GM13977 (cell line): Measurements from ENCODE around the gene OLIG1.

Source experiments
- DNase-seq: peaks from one replicate; pipeline ENCODE4 v3.0.0; 2012; ENCODE audit warnings: low spot score
- CTCF ChIP-seq: IDR thresholded peaks from 2 replicates; pipeline ENCODE4 v1.5.1; 2012; ENCODE audit warnings: mild to moderate bottlenecking, control low read depth; ENCODE audit not compliant: insufficient read depth; ENCODE audit errors: extremely low read depth, missing control alignments
- in situ Hi-C: fragments of 300-500 bp; cut with MboI; formaldehyde crosslinking; loops from one replicate; pipeline ENCODE4 v1.12.0; 2022; ENCODE audit warnings: low sequenced_read_pairs, low pct_unique_long_range_greater_than_20kb, mixed read lengths, inconsistent platforms; ENCODE audit not compliant: unreplicated experiment

The OLIG1 gene

DNA sequence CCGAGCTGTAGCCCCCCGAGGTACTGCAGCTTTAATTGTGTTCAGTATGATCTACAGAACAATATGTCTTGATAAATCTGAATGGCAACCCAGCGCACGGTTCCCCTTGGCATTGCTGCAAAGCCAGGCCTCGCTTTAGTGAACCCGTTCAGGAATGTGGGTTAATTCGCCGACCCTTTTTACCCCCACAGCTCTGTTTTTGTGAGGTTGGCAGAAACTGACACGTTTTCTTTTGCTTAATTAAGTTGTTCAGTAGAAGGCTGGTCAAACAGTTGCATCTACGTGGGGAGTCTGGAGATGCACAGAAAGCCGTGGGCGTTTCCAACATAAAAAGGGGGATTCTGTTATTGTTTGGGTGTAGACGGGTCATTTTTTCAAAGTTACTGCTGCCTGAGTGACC is 43.2 kb downstream of the OLIG1 start:
- in situ Hi-C loops: no loop called here
- DNase-seq: no peak
- no peak for TF ChIP-seq CTCF

DNA sequence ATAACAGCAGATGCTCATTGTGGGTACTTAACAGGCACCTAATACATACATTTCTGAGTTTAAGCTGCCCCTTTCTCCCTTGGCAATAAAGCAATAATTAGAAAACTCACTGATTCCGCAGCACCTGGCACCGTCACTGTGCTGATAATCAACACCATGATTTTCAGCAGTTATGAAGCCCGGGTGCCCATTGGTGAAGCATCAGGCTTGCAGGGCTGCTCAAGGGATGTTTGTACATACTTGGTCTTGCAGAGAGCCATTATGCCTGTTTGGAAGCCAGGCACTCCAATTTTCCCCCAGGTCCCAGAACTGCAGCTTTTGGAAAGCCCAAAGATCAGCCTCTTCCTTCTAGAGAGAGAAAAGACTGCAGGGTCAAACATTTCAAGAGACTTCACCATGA is 44.3 kb downstream of the OLIG1 start:
- in situ Hi-C loops: no loop called here

DNA sequence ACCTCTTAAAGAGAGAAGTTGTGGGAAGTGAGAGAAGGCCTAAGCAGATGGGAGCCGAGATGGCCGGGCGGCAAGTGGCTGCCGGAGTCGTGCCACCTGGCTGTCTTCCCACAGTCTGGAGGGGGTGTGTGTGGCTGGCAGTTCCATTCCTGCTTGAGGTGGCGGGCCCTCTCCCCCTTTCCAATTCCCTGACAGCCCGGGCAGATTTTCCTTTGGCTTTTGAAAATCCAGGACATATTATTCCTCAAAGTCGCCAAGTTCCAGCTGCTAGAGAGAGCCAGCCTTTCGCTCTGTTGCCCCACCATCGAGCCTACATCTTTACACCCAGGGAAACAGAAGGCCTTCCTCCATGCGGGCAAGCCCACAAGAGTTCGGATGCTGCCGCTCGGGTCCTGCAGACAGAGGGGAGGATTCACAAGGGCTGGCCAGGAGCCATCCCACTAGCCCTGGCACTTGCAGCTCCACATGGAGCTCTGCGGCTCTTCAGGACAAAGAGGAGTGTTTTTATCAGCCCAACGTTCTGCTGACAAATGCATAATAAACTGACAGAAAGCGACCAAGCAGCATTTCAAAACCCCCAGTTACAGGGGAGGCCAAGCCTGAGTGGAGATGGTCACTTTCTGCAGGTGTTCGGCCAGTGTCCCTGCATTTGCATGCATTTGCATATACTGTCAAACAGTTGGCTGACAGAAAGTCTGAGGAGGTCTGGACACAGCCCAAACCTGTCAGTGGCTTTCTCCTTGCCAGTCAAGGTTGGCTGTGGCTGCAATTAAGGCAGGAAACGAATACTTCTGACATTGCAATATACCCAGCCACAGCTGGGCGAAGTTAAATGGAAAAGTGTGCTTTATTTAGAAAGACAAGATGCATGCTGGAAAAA is 45.9 kb downstream of the OLIG1 start:
- in situ Hi-C loops: no loop called here
- no peak for DNase-seq

More for the DNA sequence above, 44.3 kb downstream of the OLIG1 start:
- no peak for DNase-seq
- no peak for TF ChIP-seq CTCF

DNA sequence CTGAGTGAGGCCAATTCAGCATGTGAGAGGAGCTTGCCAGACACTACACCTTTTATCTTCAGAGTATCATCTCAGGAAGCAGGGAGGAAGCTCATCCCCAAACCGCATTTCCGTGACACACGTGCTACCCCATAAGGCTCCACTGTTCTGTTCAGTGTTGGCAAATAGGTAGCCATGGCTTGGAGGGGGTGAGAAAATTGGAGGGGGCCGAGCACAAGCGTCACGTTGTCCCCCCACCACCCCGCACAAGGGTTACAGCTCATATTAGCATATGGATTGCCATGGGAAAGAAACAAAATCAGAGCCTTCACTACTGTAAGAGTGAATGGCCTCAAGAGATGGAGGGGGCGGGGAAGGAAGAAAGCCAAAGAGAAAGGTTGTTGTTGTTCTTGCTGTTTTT is 46.7 kb downstream of the OLIG1 start:
- in situ Hi-C loops: no loop called here
- TF ChIP-seq CTCF: no peak
- no peak for DNase-seq

More for the DNA sequence above, 45.9 kb downstream of the OLIG1 start:
- no peak for TF ChIP-seq CTCF

DNA sequence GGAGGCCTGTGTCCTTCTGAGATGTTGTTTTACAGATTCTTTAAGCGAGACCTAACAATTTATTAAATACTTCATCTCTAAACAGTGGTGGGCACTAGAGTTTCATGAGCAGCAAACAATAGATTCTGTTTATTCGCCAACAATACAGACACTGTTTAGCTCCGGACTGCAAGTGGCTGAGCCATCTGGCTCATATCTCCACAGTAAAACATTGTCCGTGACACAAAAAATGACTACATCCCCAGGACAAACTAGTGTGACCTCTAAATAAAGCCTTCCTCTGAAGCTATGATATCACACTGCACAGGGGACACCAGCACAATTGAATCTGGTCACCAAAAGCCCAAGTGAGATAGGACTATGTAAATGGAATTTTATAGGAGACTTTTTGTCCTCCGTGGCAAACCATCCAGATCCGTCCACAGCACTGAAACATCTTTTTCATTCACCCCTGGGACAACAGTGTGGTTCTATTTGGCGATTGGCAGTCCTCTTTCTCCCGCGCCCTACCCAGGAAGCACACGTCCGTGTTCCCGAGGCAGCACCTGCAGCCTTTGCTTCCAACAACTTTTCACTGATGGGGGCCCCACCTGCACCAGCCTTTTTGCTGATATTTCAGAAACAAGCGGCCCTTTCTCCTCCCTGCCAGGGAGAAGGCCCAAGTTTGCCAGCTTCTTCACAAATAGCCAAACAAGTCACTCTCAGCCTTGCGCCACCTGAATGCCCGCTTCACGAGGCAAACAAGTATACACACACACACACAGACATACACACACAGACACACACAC is 47.4 kb downstream of the OLIG1 start:
- DNase-seq: no peak
- no peak for TF ChIP-seq CTCF
- in situ Hi-C loops: no loop called here
